ENCODE measurements around the gene ANKRD33B. TPM values are rescaled to one million over a fixed set of nuclear protein-coding genes. Genes with fewer than 3 reads are reported as not detected.

The ANKRD33B gene
- total and polyA plus RNA-seq, 9 of the 15 experiments (the other 6 are each of a cell fraction or from before 2014, with no cell fraction given), result 0.10 to 1.7 (median 0.40) TPM

DNA sequence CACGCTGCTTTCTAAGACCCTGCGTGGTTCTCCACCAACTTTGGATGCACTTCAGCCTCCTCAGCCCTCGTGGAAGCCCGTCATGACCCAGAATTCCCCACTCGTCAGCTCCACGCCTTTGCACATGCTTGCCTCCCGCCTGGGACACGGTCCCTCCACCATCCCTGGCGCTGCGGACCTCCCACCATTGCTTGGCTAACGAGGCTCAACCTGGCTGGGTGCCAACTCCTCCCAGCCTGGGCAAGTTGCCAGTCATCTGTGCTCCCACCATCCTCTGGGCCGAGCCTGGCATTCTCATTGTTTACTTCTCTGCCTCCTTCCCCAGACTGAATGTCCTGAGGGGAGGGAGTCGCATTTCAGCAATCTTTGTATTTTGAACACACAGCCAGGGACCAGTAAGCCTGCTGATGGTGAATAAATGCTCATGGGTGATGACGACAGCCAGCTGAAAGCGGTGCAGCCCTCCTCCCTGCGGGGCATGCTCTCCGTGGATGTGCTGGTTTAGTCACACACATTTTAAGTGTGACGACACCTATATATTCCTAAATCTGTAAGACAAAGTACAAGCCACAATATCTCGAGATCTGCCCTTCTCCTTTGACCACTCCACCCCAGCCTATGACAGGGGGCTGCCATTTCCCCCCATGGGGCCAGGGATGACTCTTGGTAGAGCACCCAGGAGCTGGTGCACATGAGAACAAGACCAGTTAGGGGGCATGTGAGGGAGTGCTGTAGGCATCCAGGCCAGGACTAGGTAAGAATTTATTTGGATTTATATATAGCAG lies 37.6 kb downstream of the ANKRD33B start (continued):
- TF ChIP-seq ZNF165 (CRISPR knock-in tag; IDR thresholded peaks at IDR 0.05; ENCODE audit: borderline replicate concordance) (peak; percentile 58; the same call in 1 of the 2 replicates), SRSF7 (optimal IDR thresholded peaks at IDR 0.05; ENCODE audit: low read depth, low read length) (no peak), HMGN3 (IDR thresholded peaks at IDR 0.05; ENCODE audit: borderline replicate concordance, extremely low read depth, insufficient read length, low read depth, low read length) (no peak), NFE2 (IDR thresholded peaks at IDR 0.05; ENCODE audit: low read depth) (peak; percentile 34; the same call in 1 of the 2 replicates), ETV5 (CRISPR knock-in tag; IDR thresholded peaks at IDR 0.05; ENCODE audit: low read depth) (no peak), CTBP1 (IDR thresholded peaks at IDR 0.05; ENCODE audit: borderline replicate concordance) (peak; percentile 56), HDAC1 (IDR thresholded peaks at IDR 0.05) (peak in 1 of 2 experiments; percentile 65; a peak in 1 of 4 replicates), TRIM28 (IDR thresholded peaks at IDR 0.05) (no peak), TCF7 (IDR thresholded peaks at IDR 0.05; ENCODE audit: borderline replicate concordance) (no peak), RBFOX2 (IDR thresholded peaks at IDR 0.05; ENCODE audit: low read depth, low read length) (0 out of 2 replicates have a peak, but pooled peaks have one; percentile 38), CBX5 (IDR thresholded peaks at IDR 0.05; ENCODE audit: borderline replicate concordance, low read depth) (no peak), HLTF (IDR thresholded peaks at IDR 0.05) (0 out of 2 replicates have a peak, but pooled peaks have one; percentile 33), KAT8 (IDR thresholded peaks at IDR 0.05; ENCODE audit: low read depth) (no peak), ILK (tag; IDR thresholded peaks at IDR 0.05; ENCODE audit: borderline replicate concordance, low read depth) (no peak), RFX7 (CRISPR knock-in tag; IDR thresholded peaks at IDR 0.05) (no peak), RBM15 (IDR thresholded peaks at IDR 0.05; ENCODE audit: insufficient read depth, low read length) (no peak), HDAC2 (IDR thresholded peaks at IDR 0.05) (peak; percentile 13; the same call in 1 of the 2 replicates), POLR2G (IDR thresholded peaks at IDR 0.05; ENCODE audit: low read depth, low read length) (peak; percentile 4; the same call in 1 of the 2 replicates), ZNF324 (CRISPR knock-in tag; IDR thresholded peaks at IDR 0.05) (0 out of 2 replicates have a peak, but pooled peaks have one; percentile 26), NFRKB (IDR thresholded peaks at IDR 0.05; ENCODE audit: low read depth) (no peak), DDX20 (tag; IDR thresholded peaks at IDR 0.05; ENCODE audit: low read depth) (no peak), KDM4B (IDR thresholded peaks at IDR 0.05; ENCODE audit: borderline replicate concordance in 2 of 2, low read depth in 1 of 2) (no peak), NEUROD1 (IDR thresholded peaks at IDR 0.05; ENCODE audit: borderline replicate concordance, low read depth, low read length, partially characterized antibody) (no peak)
- TF ChIP-seq, protein P1, sequence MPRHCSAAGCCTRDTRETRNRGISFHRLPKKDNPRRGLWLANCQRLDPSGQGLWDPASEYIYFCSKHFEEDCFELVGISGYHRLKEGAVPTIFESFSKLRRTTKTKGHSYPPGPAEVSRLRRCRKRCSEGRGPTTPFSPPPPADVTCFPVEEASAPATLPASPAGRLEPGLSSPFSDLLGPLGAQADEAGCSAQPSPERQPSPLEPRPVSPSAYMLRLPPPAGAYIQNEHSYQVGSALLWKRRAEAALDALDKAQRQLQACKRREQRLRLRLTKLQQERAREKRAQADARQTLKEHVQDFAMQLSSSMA (CRISPR knock-in tag; IDR thresholded peaks at IDR 0.05), result no peak
- TF ChIP-seq, protein P2, sequence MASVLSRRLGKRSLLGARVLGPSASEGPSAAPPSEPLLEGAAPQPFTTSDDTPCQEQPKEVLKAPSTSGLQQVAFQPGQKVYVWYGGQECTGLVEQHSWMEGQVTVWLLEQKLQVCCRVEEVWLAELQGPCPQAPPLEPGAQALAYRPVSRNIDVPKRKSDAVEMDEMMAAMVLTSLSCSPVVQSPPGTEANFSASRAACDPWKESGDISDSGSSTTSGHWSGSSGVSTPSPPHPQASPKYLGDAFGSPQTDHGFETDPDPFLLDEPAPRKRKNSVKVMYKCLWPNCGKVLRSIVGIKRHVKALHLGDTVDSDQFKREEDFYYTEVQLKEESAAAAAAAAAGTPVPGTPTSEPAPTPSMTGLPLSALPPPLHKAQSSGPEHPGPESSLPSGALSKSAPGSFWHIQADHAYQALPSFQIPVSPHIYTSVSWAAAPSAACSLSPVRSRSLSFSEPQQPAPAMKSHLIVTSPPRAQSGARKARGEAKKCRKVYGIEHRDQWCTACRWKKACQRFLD (CRISPR knock-in tag; IDR thresholded peaks at IDR 0.05), result no peak; the same call in 1 of the 2 replicates
- TF ChIP-seq, protein P3, sequence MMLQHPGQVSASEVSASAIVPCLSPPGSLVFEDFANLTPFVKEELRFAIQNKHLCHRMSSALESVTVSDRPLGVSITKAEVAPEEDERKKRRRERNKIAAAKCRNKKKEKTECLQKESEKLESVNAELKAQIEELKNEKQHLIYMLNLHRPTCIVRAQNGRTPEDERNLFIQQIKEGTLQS (IDR thresholded peaks at IDR 0.05), result peak; percentile 79
- TF ChIP-seq, protein P3 (CRISPR knock-in tag; conservative IDR thresholded peaks at IDR 0.05), result no peak

Data from K562 (cell line).